ENCODE results near the gene PDGFB. TPM values are rescaled to one million over a fixed set of nuclear protein-coding genes. Genes with fewer than 3 reads are reported as not detected.
"Not testable (repeated sequence)": the region's sequence is repeated elsewhere in the genome, so short reads cannot be mapped to it uniquely, and the experiment has no call there.

The PDGFB gene
- polyA plus RNA-seq, 2 donors: 1.2 to 1.8 TPM

- Histone ChIP-seq H3K4me3 (ENCODE audit: low read depth in 1 of 2, low read length in 2 of 2) (no peak overlapping the region), H3K9me3 (ENCODE audit: control insufficient read depth in 2 of 2, insufficient read depth in 1 of 2, low read depth in 1 of 2, low read length in 1 of 2) (peaks cover 0 to 2% of the 10 kb centered on the region in 2 donors), H3K4me1 (ENCODE audit: control insufficient read depth in 2 of 2, insufficient read depth in 2 of 2, low read length in 1 of 2) (peaks cover 0 to 2% of the 10 kb centered on the region in 2 donors), H3K36me3 (ENCODE audit: control insufficient read depth in 2 of 2, insufficient read depth in 2 of 2, low read length in 1 of 2) (no peaks in the 10 kb centered on the region), H3K27ac (ENCODE audit: low read depth in 2 of 2, low read length in 1 of 2) (peak overlapping the region in 1 of 2 donors; percentile 59), H3K27me3 (ENCODE audit: control insufficient read depth in 1 of 2, insufficient read depth in 2 of 2, low read length in 2 of 2) (no peaks in the 10 kb centered on the region)
- WGBS, 2 donors: 46 to 54% methylated on average over 9 of the region's 9 CpGs
Measured at GRCh38 chr22:39220890-39221850, 23.6 kb downstream of the PDGFB start.

DNA sequence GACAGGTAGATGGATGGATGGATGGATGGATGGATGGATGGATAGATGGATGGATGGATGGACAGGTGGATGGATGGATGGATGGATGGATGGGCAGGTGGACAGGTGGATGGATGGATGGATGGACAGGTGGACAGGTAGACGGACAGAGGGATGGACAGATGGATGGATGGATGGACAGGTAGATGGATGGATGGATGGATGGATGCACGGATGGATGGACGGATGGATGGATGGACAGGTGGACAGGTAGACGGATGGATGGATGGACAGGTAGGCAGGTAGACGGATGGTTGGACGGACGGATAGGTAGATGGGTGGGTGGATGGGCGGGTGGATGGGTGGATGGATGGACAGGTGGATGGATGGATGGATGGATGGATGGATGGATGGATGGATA, 24.3 kb downstream of the PDGFB start:
- 92 to 96% methylated on average over 8 of the region's 8 CpGs for WGBS, 2 donors
- Histone ChIP-seq H3K4me3 (ENCODE audit: low read depth in 1 of 2, low read length in 2 of 2) (no peak overlapping the region), H3K27me3 (ENCODE audit: control insufficient read depth in 1 of 2, insufficient read depth in 2 of 2, low read length in 2 of 2) (no peaks in the 10 kb centered on the region), H3K27ac (ENCODE audit: low read depth in 2 of 2, low read length in 1 of 2) (no peak overlapping the region), H3K9me3 (ENCODE audit: control insufficient read depth in 2 of 2, insufficient read depth in 1 of 2, low read depth in 1 of 2, low read length in 1 of 2) (peaks cover 0 to 2% of the 10 kb centered on the region in 2 donors), H3K4me1 (ENCODE audit: control insufficient read depth in 2 of 2, insufficient read depth in 2 of 2, low read length in 1 of 2) (peaks cover 0 to 2% of the 10 kb centered on the region in 2 donors), H3K36me3 (ENCODE audit: control insufficient read depth in 2 of 2, insufficient read depth in 2 of 2, low read length in 1 of 2) (no peaks in the 10 kb centered on the region)

DNA sequence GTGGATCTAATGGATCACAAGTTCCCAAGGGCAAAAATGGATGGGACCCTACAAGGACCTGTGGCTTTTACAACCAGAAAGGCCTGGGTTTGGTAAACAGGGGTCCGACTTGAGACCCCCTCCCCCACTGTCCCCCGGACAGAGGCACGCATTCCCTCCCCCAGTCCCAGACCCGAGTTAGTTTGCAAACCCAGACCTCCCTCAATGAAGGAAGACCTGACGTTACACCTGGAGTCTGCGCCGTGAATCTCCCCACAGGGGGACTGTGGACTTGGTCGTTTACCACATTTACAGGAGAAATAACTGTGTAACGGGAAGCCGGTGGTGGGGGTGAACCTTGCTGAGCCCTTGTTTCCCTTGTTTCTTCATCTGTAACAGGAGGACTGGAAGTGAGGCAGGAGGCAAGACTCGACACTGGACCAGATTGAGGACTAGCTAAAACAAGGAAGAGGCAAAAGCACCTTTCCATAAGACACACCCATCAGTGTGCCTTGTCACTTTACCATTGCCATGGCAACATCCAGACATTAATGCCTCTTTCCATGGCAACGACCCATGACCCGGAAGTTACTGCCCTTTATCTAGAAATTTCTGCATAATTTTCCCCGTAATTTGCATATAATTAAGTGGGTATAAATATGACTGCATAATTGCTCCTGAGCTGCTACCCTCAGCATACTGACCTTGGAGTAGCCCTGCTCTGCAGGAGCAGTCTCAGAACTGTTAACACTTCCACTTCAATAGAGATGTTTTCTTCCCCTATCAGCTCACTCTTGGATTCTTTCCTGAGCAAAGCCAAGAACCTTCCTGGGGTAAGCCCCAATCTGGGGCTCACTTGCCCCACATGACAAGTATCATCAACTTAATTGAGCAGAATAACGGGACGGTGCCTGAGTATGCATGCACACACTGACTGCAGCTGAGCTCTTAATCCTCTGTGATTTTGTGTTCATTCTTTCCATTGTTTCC, 25.4 kb downstream of the PDGFB start:
- H3K27me3 ChIP-seq (ENCODE audit: control insufficient read depth in 1 of 2, insufficient read depth in 2 of 2, low read length in 2 of 2): no peaks in the 10 kb centered on the region
- H3K36me3 ChIP-seq (ENCODE audit: control insufficient read depth in 2 of 2, insufficient read depth in 2 of 2, low read length in 1 of 2): no peaks in the 10 kb centered on the region
- no peak overlapping the region for H3K27ac ChIP-seq (ENCODE audit: low read depth in 2 of 2, low read length in 1 of 2)
- peaks cover 0 to 2% of the 10 kb centered on the region in 2 donors for H3K4me1 ChIP-seq (ENCODE audit: control insufficient read depth in 2 of 2, insufficient read depth in 2 of 2, low read length in 1 of 2)
- H3K4me3 ChIP-seq (ENCODE audit: low read depth in 1 of 2, low read length in 2 of 2): no peak overlapping the region
- peaks cover 0 to 2% of the 10 kb centered on the region in 2 donors for H3K9me3 ChIP-seq (ENCODE audit: control insufficient read depth in 2 of 2, insufficient read depth in 1 of 2, low read depth in 1 of 2, low read length in 1 of 2)
- WGBS, 2 donors: 65 to 74% methylated on average over 16 of the region's 16 CpGs

- WGBS, 2 donors: 77 to 82% methylated on average over 6 of the region's 6 CpGs
- H3K4me1 ChIP-seq (ENCODE audit: control insufficient read depth in 2 of 2, insufficient read depth in 2 of 2, low read length in 1 of 2); H3K4me3 ChIP-seq (ENCODE audit: low read depth in 1 of 2, low read length in 2 of 2); H3K27ac ChIP-seq (ENCODE audit: low read depth in 2 of 2, low read length in 1 of 2); H3K27me3 ChIP-seq (ENCODE audit: control insufficient read depth in 1 of 2, insufficient read depth in 2 of 2, low read length in 2 of 2); H3K9me3 ChIP-seq (ENCODE audit: control insufficient read depth in 2 of 2, insufficient read depth in 1 of 2, low read depth in 1 of 2, low read length in 1 of 2); H3K36me3 ChIP-seq (ENCODE audit: control insufficient read depth in 2 of 2, insufficient read depth in 2 of 2, low read length in 1 of 2): not testable (repeated sequence)
Measured at GRCh38 chr22:39218432-39218831, 26.4 kb downstream of the PDGFB start.

DNA sequence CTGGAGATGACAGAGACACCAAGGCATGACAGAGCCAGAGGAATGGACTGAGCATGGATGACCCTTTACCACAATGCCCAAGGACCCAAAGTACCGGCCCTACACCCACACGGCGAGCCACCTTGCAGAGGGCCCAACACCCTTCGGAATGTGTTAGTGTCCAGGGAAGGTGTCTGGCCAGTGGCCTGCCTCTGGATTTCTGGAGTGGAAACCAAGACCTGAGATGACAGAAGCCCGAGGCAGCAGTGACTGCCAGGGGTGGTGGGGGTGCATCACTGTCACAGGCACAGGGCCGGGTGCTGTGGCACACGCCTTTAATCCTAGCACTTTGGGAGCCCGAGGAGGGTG, 28.7 kb downstream of the PDGFB start:
- Histone ChIP-seq H3K27ac (ENCODE audit: low read depth in 2 of 2, low read length in 1 of 2) (no peak overlapping the region), H3K36me3 (ENCODE audit: control insufficient read depth in 2 of 2, insufficient read depth in 2 of 2, low read length in 1 of 2) (no peaks in the 10 kb centered on the region), H3K4me1 (ENCODE audit: control insufficient read depth in 2 of 2, insufficient read depth in 2 of 2, low read length in 1 of 2) (peaks cover 0 to 6% of the 10 kb centered on the region in 2 donors), H3K4me3 (ENCODE audit: low read depth in 1 of 2, low read length in 2 of 2) (no peak overlapping the region), H3K9me3 (ENCODE audit: control insufficient read depth in 2 of 2, insufficient read depth in 1 of 2, low read depth in 1 of 2, low read length in 1 of 2) (no peaks in the 10 kb centered on the region), H3K27me3 (ENCODE audit: control insufficient read depth in 1 of 2, insufficient read depth in 2 of 2, low read length in 2 of 2) (no peaks in the 10 kb centered on the region)
- WGBS, 2 donors: 88 to 90% methylated on average over 8 of the region's 8 CpGs

GRCh38 chr22:39215426-39216142, 29.2 kb downstream of the PDGFB start:
- H3K4me1 ChIP-seq (ENCODE audit: control insufficient read depth in 2 of 2, insufficient read depth in 2 of 2, low read length in 1 of 2): peaks cover 0 to 6% of the 10 kb centered on the region in 2 donors
- no peak overlapping the region for H3K4me3 ChIP-seq (ENCODE audit: low read depth in 1 of 2, low read length in 2 of 2)
- H3K27ac ChIP-seq (ENCODE audit: low read depth in 2 of 2, low read length in 1 of 2): no peak overlapping the region
- 60 to 76% methylated on average over 14 of the region's 14 CpGs for WGBS, 2 donors
- H3K9me3 ChIP-seq (ENCODE audit: control insufficient read depth in 2 of 2, insufficient read depth in 1 of 2, low read depth in 1 of 2, low read length in 1 of 2): no peaks in the 10 kb centered on the region
- no peaks in the 10 kb centered on the region for H3K27me3 ChIP-seq (ENCODE audit: control insufficient read depth in 1 of 2, insufficient read depth in 2 of 2, low read length in 2 of 2)
- no peaks in the 10 kb centered on the region for H3K36me3 ChIP-seq (ENCODE audit: control insufficient read depth in 2 of 2, insufficient read depth in 2 of 2, low read length in 1 of 2)

DNA sequence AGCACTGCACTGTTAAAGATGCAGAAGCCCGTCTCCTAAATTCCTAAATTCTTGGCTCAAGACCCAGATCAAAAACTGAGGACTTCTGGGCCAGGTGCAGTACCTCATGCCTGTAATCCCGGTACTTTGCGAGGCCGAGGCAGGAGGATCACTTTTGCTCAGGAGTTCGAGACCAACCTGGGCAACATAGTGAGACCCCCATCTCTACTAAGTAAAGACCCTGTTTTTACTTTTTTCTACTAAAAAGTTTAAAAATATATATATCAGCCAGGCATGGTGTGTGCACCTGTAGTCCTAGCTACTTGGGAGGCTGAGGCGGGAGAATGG, 29.7 kb downstream of the PDGFB start:
- no peaks in the 10 kb centered on the region for H3K36me3 ChIP-seq (ENCODE audit: control insufficient read depth in 2 of 2, insufficient read depth in 2 of 2, low read length in 1 of 2)
- H3K27me3 ChIP-seq (ENCODE audit: control insufficient read depth in 1 of 2, insufficient read depth in 2 of 2, low read length in 2 of 2): no peaks in the 10 kb centered on the region
- H3K4me1 ChIP-seq (ENCODE audit: control insufficient read depth in 2 of 2, insufficient read depth in 2 of 2, low read length in 1 of 2): peaks cover 0 to 6% of the 10 kb centered on the region in 2 donors
- no peak overlapping the region for H3K4me3 ChIP-seq (ENCODE audit: low read depth in 1 of 2, low read length in 2 of 2)
- no peak overlapping the region for H3K27ac ChIP-seq (ENCODE audit: low read depth in 2 of 2, low read length in 1 of 2)
- H3K9me3 ChIP-seq (ENCODE audit: control insufficient read depth in 2 of 2, insufficient read depth in 1 of 2, low read depth in 1 of 2, low read length in 1 of 2): no peaks in the 10 kb centered on the region
- WGBS, 2 donors: 58 to 67% methylated on average over 6 of the region's 6 CpGs

DNA sequence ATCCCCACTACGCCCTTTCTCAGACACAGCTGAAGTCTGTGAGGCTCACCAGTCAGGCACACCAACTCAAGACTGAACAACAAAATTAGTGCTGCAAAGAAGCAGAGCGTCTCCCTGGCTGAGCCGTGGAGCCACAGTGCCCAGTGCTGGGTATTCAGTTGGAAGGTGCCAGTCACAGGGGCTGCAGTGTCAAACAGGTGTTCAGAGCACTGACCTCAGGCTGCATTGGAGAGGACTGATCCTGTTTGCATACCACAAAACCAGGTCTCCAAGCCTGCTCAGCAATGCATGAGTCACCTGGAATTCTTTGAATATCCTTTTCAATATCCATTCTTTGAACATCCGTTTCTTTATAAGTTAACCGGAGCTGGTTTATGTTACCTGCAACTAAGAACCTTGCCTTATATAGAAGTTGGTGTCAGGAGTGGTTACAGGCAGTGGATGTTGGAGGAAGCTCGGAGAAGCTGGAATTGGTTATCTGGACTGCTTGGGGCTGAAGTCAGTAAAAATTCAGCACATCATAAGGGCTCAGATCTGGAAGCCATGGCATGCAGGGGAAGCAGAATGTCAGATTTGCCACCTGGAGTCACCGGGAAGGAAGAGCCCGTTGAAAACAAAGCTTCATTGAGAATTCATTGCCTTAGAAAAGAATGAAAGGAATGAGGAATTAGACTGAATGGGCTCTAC, 30.3 kb downstream of the PDGFB start:
- Histone ChIP-seq H3K4me3 (ENCODE audit: low read depth in 1 of 2, low read length in 2 of 2) (no peak overlapping the region), H3K27me3 (ENCODE audit: control insufficient read depth in 1 of 2, insufficient read depth in 2 of 2, low read length in 2 of 2) (no peaks in the 10 kb centered on the region), H3K9me3 (ENCODE audit: control insufficient read depth in 2 of 2, insufficient read depth in 1 of 2, low read depth in 1 of 2, low read length in 1 of 2) (no peaks in the 10 kb centered on the region), H3K27ac (ENCODE audit: low read depth in 2 of 2, low read length in 1 of 2) (peak overlapping the region in 1 of 2 donors; percentile 53), H3K4me1 (ENCODE audit: control insufficient read depth in 2 of 2, insufficient read depth in 2 of 2, low read length in 1 of 2) (peaks cover 0 to 6% of the 10 kb centered on the region in 2 donors), H3K36me3 (ENCODE audit: control insufficient read depth in 2 of 2, insufficient read depth in 2 of 2, low read length in 1 of 2) (no peaks in the 10 kb centered on the region)
- 35 to 42% methylated on average over 8 of the region's 8 CpGs for WGBS, 2 donors

DNA sequence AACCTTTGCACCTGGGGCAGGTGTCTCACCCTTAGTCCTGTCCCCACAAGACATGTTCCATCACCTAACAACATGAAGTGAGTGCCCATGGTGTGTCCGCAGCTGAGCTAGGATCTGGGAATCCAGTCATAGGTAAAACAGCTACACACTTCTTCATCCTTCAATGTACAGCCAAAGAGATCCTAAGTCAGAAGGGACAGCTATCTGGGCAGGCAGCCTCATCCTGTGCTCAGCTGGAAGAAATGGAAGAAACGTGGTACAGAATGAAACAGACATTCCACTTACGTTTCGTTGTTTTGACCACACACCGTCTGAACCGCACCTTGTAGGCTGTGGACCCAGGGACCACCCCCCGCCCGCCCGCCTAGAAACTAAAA, 30.8 kb downstream of the PDGFB start:
- H3K27me3 ChIP-seq (ENCODE audit: control insufficient read depth in 1 of 2, insufficient read depth in 2 of 2, low read length in 2 of 2): no peaks in the 10 kb centered on the region
- H3K4me1 ChIP-seq (ENCODE audit: control insufficient read depth in 2 of 2, insufficient read depth in 2 of 2, low read length in 1 of 2): peaks cover 0 to 6% of the 10 kb centered on the region in 2 donors
- peak overlapping the region in 1 of 2 donors; percentile 53 for H3K27ac ChIP-seq (ENCODE audit: low read depth in 2 of 2, low read length in 1 of 2)
- no peaks in the 10 kb centered on the region for H3K36me3 ChIP-seq (ENCODE audit: control insufficient read depth in 2 of 2, insufficient read depth in 2 of 2, low read length in 1 of 2)
- H3K4me3 ChIP-seq (ENCODE audit: low read depth in 1 of 2, low read length in 2 of 2): no peak overlapping the region
- no peaks in the 10 kb centered on the region for H3K9me3 ChIP-seq (ENCODE audit: control insufficient read depth in 2 of 2, insufficient read depth in 1 of 2, low read depth in 1 of 2, low read length in 1 of 2)
- WGBS, 2 donors: 54 to 64% methylated on average over 9 of the region's 9 CpGs
